ENCODE data around the gene HSPA1A. TPM values are rescaled to one million over a fixed set of nuclear protein-coding genes. Genes with fewer than 3 reads are reported as not detected.
"Not testable (repeated sequence)": the region's sequence is repeated elsewhere in the genome, so short reads cannot be mapped to it uniquely, and the experiment has no call there.

Gene HSPA1A
- total RNA-seq, 2 donors from 2014 or later: 55.1 to 79.8 TPM

DNA sequence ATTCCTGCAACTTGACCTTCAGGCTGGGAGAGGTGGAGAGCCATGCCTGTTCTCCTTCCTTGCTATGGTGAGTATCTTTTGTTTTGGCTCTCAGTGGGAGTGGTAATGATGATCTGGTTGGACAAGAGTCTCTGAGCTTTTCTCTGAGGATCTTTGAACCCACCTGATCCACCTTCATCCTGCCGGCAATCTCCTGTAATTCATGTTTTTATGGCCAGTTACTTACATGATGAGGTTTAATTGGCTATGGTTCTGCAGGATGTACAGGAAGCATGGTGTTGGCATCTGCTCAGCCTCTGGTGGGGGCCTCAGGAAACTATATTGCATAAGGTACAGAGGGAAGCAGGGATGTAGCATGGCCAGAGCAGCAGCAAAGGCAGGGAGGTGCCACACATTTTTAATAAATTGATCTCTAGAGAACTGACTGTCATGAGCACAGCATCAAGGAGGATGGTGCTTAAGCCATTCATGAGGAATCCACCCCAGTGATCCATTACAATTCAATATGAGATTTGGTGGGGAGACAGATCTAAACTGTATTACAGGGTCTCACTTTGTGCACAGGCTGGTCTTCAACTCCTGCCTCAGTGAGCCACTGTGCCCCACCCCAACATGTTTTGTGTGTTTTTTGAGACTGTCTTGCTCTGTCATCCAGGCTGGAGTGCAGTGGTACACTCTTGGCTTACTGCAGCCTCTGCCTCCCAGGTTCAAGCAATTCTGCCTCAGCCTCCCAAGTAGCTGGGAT, 22.2 kb downstream of the HSPA1A start:
- peak overlapping the region; percentile 96 to 98 for H3K27ac Mint-ChIP-seq
- DNase-seq (ENCODE audit: low spot score in 2 of 2): no peak
- H3K36me3 Mint-ChIP-seq: peaks cover 40 to 59% of the 10 kb centered on the region in 2 donors
- H3K9me3 Mint-ChIP-seq: no peaks in the 10 kb centered on the region
- ATAC-seq: no peak

DNA sequence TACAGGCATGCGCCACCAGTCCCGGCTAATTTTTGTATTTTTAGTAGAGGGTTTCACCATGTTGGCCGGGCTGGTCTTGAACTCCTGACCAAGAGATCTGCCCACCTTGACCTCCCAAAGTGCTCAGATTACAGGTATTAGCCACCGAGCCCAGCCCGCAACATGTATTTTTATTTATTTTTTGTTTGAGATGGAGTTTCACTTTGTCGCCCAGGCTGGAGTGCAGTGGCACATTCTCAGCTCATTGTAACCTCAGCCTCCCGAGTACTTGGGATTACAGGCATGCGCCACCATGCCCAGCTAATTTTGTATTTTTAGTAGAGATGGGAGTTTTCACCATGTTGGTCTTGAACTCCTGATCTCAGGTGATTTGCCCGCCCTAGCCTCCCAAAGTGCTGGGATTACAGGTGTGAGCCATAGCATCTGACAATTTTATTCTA, 22.8 kb downstream of the HSPA1A start:
- H3K9me3 Mint-ChIP-seq; DNase-seq (ENCODE audit: low spot score in 2 of 2); ATAC-seq: not testable (repeated sequence)
- Mint-ChIP-seq H3K27ac (peak overlapping the region in 1 of 2 donors; percentile 96), H3K36me3 (peaks cover 40 to 59% of the 10 kb centered on the region in 2 donors)

DNA sequence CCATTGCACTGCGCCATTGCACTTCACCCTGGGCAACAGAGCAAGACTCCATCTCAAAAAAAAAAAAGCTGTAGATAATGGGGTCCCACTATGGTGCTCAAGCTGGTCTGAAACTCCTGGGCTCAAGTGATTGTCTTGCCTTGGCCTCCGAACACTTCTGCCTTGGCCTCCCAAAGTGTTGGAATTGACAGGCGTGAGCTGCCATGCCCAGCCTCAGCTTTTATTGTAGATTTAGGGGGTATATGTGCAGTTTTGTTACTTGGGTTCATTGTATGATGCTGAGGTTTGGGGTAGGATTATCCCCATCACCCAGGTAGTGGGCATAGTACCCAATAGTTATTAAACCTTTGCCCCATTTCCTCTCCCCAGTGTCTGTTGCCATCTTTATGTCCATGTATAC, 23.6 kb downstream of the HSPA1A start:
- Mint-ChIP-seq H3K9me3 (no peaks in the 10 kb centered on the region), H3K36me3 (peaks cover 39 to 59% of the 10 kb centered on the region in 2 donors), H3K27ac (no peak overlapping the region)
- DNase-seq (ENCODE audit: low spot score in 2 of 2): no peak
- no peak for ATAC-seq

DNA sequence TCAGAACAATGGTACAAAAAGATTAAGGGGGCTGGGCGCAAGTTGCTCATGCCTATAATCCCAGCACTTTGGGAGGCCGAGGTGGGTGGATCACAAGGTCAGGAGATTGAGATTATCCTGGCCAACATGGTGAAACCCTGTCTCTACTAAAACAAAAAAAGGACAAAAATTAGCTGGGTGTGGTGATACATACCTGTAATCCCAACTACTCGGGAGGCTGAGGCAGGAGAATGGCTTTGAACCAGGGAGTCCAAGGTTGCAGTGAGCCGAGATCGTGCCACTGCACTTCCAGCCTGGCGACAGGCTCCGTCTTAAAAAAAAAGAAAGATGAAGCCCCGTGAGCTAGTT, 24.4 kb downstream of the HSPA1A start:
- peaks cover 32 to 56% of the 10 kb centered on the region in 2 donors for H3K36me3 Mint-ChIP-seq
- ATAC-seq; DNase-seq (ENCODE audit: low spot score in 2 of 2); H3K27ac Mint-ChIP-seq; H3K9me3 Mint-ChIP-seq: not testable (repeated sequence)

GRCh38 chr6:31842053-31842452, 26.7 kb downstream of the HSPA1A start:
- Mint-ChIP-seq H3K9me3 (no peaks in the 10 kb centered on the region), H3K36me3 (peaks cover 11 to 33% of the 10 kb centered on the region in 2 donors), H3K27ac (peak overlapping the region; percentile 32 to 77)
- ATAC-seq: no peak
- no peak for DNase-seq (ENCODE audit: low spot score in 2 of 2)

DNA sequence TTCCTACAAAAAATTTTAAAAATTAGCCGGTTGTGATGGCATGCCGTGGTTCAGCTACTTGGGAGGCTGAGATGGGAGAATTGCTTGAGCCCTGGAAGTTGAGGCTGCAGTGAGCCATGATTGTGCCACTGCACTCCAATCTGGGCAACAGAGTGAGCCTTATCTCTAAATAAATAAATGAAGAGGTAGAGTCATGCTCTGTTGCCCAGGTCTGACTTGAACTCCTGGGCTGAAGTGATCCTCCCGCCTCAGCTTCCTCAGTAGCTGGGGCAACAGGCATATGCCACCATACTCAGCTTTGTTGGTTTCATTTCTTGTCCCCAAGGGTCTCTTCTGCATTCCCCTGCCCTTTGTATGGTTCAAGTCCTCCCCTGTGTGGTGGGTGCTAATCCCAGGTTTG, 29.2 kb downstream of the HSPA1A start:
- H3K27ac Mint-ChIP-seq: no peak overlapping the region
- ATAC-seq: peak in 1 of 2 donors; percentile 5
- H3K36me3 Mint-ChIP-seq: peaks cover 0 to 12% of the 10 kb centered on the region in 2 donors
- no peak for DNase-seq (ENCODE audit: low spot score in 2 of 2)
- no peaks in the 10 kb centered on the region for H3K9me3 Mint-ChIP-seq

DNA sequence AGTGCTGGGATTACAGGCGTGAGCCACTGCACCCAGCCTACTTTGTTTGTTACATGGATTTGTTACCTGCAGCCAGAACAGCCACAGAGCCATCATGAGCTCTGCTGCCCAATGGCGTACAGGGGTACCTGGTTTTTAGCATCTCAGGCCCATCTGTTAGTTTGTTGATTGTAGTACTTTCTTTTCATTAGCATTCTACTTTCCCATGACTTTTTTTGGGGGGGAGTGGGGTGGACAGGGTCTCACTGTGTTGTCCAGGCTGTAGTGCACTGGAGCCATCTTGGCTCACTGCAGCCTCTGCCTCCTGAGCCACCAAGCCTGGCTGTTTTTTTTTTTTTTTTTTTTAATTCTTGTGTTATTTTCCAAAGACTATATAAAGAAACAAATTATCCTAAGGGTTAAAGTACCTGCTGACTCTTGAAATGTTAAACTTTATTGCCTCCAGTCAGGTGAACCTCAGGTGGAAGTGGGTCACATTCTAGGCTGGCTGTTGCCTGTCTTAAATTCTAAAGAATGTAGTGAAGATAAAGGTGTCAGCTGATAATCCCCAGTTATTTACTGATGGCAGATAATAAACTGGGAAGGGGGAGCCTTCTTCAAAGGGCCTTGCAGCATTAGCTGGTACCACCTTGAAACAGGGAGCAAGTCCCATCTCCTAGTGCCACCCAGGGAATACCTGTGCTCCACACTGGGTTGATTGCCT, 32.1 kb downstream of the HSPA1A start:
- Mint-ChIP-seq H3K27ac (no peak overlapping the region), H3K36me3 (no peaks in the 10 kb centered on the region), H3K9me3 (no peaks in the 10 kb centered on the region)
- ATAC-seq (no peak), DNase-seq (ENCODE audit: low spot score in 2 of 2) (no peak)

- no peak overlapping the region for H3K27ac Mint-ChIP-seq
- no peak for DNase-seq (ENCODE audit: low spot score in 2 of 2)
- H3K9me3 Mint-ChIP-seq: no peaks in the 10 kb centered on the region
- no peak for ATAC-seq
- no peaks in the 10 kb centered on the region for H3K36me3 Mint-ChIP-seq
Measured at GRCh38 chr6:31850765-31851484, 35.6 kb downstream of the HSPA1A start.

DNA sequence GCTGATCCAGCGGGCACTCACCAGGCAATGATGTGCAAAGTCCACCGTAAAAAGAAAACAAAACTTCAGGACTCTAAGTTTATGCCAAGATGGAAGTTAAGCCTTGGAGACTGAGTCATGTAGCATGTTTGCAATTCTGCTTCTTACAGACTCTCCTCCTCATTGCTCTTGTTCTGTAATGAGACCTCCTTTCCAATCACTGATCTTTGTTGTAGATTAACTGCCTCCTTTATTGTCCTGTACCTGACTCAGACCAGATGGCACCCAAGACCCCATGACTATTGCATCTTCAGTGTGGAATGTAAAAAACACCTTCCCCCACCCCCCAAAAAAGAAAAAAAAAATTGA, 36.1 kb downstream of the HSPA1A start:
- H3K27ac Mint-ChIP-seq: no peak overlapping the region
- no peak for DNase-seq (ENCODE audit: low spot score in 2 of 2)
- H3K36me3 Mint-ChIP-seq: no peaks in the 10 kb centered on the region
- H3K9me3 Mint-ChIP-seq: no peaks in the 10 kb centered on the region
- ATAC-seq: no peak

DNA sequence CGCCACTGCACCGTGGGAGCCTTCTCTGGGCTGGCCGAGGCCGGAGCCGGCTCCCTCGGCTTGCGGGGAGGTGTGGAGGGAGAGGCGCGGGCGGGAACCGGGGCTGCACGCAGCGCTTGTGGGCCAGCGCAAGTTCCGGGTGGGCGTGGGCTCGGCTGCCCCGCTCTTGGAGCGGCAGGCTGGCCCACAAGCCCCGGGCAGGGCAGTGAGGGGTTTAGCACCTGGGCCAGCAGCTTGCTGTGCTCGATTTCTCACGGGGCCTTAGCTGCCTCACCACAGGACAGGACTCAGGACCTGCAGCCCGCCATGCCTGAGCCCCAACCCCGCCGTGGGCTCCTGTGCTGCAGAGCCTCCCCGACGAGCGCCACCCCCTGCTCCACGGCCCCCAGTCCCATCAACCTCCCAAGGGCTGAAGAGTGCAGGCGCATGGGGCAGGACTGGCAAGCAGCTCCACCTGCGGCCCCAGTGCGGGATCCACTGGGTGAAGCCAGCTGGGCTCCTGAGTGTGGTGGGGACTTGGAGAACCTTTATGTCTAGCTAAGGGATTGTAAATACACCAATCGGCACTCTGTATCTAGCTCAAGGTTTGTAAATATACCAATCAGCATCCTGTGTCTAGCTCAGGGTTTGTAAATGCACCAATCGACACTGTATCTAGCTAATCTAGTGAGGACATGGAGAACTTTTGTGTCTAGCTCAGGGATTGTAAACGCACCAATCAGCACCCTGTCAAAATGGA, 36.8 kb downstream of the HSPA1A start:
- H3K27ac Mint-ChIP-seq; H3K36me3 Mint-ChIP-seq; H3K9me3 Mint-ChIP-seq; DNase-seq (ENCODE audit: low spot score in 2 of 2): not testable (repeated sequence)
- peak in 1 of 2 donors; percentile 18 for ATAC-seq

GRCh38 chr6:31857774-31858173, 42.4 kb downstream of the HSPA1A start:
- not testable (repeated sequence) for H3K9me3 Mint-ChIP-seq; H3K27ac Mint-ChIP-seq; H3K36me3 Mint-ChIP-seq; DNase-seq (ENCODE audit: low spot score in 2 of 2); ATAC-seq

- no peaks in the 10 kb centered on the region for H3K9me3 Mint-ChIP-seq
- DNase-seq (ENCODE audit: low spot score in 2 of 2) (no peak), ATAC-seq (no peak)
- no peak overlapping the region for H3K27ac Mint-ChIP-seq
- H3K36me3 Mint-ChIP-seq: no peaks in the 10 kb centered on the region
Measured at GRCh38 chr6:31858707-31859106, 43.4 kb downstream of the HSPA1A start.

DNA sequence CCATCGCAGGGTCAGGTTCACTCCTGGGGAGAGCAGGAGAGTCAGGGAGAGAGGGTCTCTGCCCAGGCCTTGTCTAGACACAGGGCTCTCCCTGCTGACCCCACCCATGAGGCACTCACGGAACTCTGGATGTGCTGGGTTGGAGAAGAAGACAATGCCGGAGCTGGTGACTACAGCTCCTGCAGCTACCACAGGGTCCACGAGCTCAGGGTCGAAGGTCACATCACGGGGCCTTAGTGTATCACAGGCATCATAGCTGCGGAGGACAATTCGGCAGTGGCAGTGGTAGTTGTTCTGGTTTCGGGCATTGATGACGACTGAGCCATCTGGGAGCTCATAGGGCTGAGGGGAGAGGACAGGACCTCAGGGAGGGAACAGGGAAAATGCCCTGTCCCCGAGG, 44.6 kb downstream of the HSPA1A start:
- DNase-seq (ENCODE audit: low spot score in 2 of 2): no peak
- Mint-ChIP-seq H3K27ac (peak overlapping the region in 1 of 2 donors; percentile 29), H3K9me3 (no peaks in the 10 kb centered on the region), H3K36me3 (no peaks in the 10 kb centered on the region)
- no peak for ATAC-seq

GRCh38 chr6:31860349-31860748, 45.0 kb downstream of the HSPA1A start:
- Mint-ChIP-seq H3K27ac (peak overlapping the region in 1 of 2 donors; percentile 29), H3K9me3 (no peaks in the 10 kb centered on the region), H3K36me3 (no peaks in the 10 kb centered on the region)
- DNase-seq (ENCODE audit: low spot score in 2 of 2) (no peak), ATAC-seq (no peak)

GRCh38 chr6:31861150-31861549, 45.8 kb downstream of the HSPA1A start:
- ATAC-seq: no peak
- Mint-ChIP-seq H3K9me3 (no peaks in the 10 kb centered on the region), H3K27ac (peak overlapping the region in 1 of 2 donors; percentile 92), H3K36me3 (no peaks in the 10 kb centered on the region)
- no peak for DNase-seq (ENCODE audit: low spot score in 2 of 2)

DNA sequence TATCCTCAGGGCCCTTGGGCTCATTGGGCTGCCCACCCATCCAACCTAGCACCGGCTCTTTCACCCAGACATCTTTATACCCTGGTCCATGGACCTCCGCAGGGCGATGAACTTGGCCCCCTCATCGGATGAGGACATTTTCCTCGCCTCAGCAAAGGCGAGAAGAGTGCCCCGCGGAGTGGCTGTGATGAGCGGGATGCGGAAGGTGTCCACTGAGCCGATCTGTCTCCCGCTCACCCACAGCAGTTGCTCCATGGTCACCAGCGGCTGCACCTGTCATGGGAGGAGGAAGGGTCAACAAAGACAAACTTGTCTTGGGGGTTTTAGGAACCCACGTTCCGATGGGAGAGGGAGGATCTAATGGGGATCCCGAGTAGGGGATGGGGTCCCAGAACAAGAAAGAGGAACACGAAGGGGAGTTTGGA, 46.6 kb downstream of the HSPA1A start:
- H3K36me3 Mint-ChIP-seq: no peaks in the 10 kb centered on the region
- DNase-seq (ENCODE audit: low spot score in 2 of 2) (no peak), ATAC-seq (no peak)
- H3K9me3 Mint-ChIP-seq: no peaks in the 10 kb centered on the region
- H3K27ac Mint-ChIP-seq: peak overlapping the region; percentile 92 to 99
